Gastrocnemius medialis (tissue), 4 donors: Measurements from ENCODE around the gene MRPS12.

Source experiments
- POLR2A ChIP-seq, 2 donors: fragments of 450-650 bp; IDR thresholded peaks; one replicate each; pipeline ENCODE4 v1.6.1; 2017; ENCODE audit warnings: antibody characterized with exemption in 2 of 2, mild to moderate bottlenecking in 2 of 2, moderate library complexity in 2 of 2
- TF ChIP-seq, protein P1 (sequence below), 5 experiments: fragments of 450-650 bp in 3 of 5; fragments of 200-600 bp in 2 of 5; sonication (generic) in 2 of 5; IDR thresholded peaks in 4 of 5; conservative IDR thresholded peaks in 1 of 5; 1 replicate in 4 of 5; 2 replicates in 1 of 5; pipeline ENCODE4 v1.5.1; 2016 to 2019; ENCODE audit warnings: antibody characterized with exemption in 5 of 5, mild to moderate bottlenecking in 3 of 5, moderate library complexity in 3 of 5

DNA sequence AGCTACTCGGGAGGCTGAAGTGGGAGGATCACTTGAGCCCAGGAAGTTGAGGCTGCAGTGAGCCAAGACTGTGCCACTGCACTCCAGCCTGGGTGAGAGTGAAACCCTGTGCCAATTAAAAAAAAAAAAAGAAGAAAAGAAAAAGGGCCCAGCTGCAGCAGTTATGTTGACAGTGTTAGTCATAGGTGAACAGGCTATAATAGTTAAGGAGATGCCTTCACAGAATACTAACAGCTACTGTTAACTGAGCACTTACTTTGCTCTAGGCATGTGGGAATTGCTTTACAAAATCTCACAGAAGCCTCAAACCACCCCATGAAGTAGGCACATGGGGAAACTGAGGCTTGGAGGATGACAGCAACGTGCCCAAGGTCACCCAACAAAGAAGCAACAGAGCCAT lies 40.9 kb downstream of the MRPS12 start:
- TF ChIP-seq, protein P1, sequence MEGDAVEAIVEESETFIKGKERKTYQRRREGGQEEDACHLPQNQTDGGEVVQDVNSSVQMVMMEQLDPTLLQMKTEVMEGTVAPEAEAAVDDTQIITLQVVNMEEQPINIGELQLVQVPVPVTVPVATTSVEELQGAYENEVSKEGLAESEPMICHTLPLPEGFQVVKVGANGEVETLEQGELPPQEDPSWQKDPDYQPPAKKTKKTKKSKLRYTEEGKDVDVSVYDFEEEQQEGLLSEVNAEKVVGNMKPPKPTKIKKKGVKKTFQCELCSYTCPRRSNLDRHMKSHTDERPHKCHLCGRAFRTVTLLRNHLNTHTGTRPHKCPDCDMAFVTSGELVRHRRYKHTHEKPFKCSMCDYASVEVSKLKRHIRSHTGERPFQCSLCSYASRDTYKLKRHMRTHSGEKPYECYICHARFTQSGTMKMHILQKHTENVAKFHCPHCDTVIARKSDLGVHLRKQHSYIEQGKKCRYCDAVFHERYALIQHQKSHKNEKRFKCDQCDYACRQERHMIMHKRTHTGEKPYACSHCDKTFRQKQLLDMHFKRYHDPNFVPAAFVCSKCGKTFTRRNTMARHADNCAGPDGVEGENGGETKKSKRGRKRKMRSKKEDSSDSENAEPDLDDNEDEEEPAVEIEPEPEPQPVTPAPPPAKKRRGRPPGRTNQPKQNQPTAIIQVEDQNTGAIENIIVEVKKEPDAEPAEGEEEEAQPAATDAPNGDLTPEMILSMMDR (IDR thresholded peaks at IDR 0.05 in 4 of 5, conservative IDR thresholded peaks at IDR 0.05 in 1 of 5), result no peak
- no peak for TF ChIP-seq POLR2A (IDR thresholded peaks at IDR 0.05)
